IMR-90 (cell line): ENCODE results near the gene MYT1. TPM values are rescaled to one million over a fixed set of nuclear protein-coding genes. Genes with fewer than 3 reads are reported as not detected.
A peak's percentile ranks its signal among the peaks of the same experiment; 100 is the strongest.

Experiments
- ATAC-seq: fragments of 200-7000 bp; cut with Tn5 transposase; 2 replicates; pipeline ENCODE4 v1.9.1; 2020; ENCODE audit warnings: low read depth, mild to moderate bottlenecking, moderate library complexity
- BruUV-seq: library from RNA; stranded (reverse); fragments of 400-500 nt; replicated peaks from 2 replicates; lab custom pipeline; 2021; lab: Mats Ljungman, UMichigan
- CTCF ChIA-PET: fragments of 300-600 bp; formaldehyde crosslinking; extraction: SDS; loops from one replicate; lab custom pipeline; 2021; ENCODE audit warnings: antibody characterized with exemption; lab: Yijun Ruan, JAX
- POLR2A ChIA-PET: fragments of 300-600 bp; sonication (Branson Sonifier 250); formaldehyde crosslinking; loops from one replicate; lab custom pipeline; 2022; ENCODE audit warnings: antibody characterized with exemption; ENCODE audit not compliant: unreplicated experiment; lab: Charles Lee
- DNase-seq: peaks from one replicate; pipeline ENCODE4 v3.0.0; 2013
- H2AFZ ChIP-seq: replicated peaks from 2 replicates; pipeline ENCODE3; 2013; ENCODE audit warnings: low read length, mild to moderate bottlenecking; ENCODE audit not compliant: poor library complexity
- H2AK5ac ChIP-seq: 2 replicates; pipeline ENCODE4 v1.6.1; 2013; ENCODE audit warnings: low read depth, low read length, inconsistent platforms
- H2AK9ac ChIP-seq: replicated peaks from 2 replicates; pipeline ENCODE3; 2013; ENCODE audit warnings: mild to moderate bottlenecking, low read depth, low read length, moderate library complexity; ENCODE audit not compliant: poor library complexity
- H2BK120ac ChIP-seq: 2 replicates; pipeline ENCODE4 v1.6.1; 2013; ENCODE audit warnings: low read depth, low read length, inconsistent platforms
- H2BK15ac ChIP-seq: 3 replicates; pipeline ENCODE4 v1.6.1; 2013; ENCODE audit warnings: low read depth, low read length, inconsistent platforms
- H2BK20ac ChIP-seq: 2 replicates; pipeline ENCODE4 v1.6.1; 2013; ENCODE audit warnings: low read depth, mild to moderate bottlenecking, inconsistent platforms, low read length, moderate library complexity
- H2BK5ac ChIP-seq: 2 replicates; pipeline ENCODE4 v1.6.1; 2013; ENCODE audit warnings: mild to moderate bottlenecking, low read depth, low read length, inconsistent platforms; ENCODE audit not compliant: poor library complexity, severe bottlenecking
- H3K14ac ChIP-seq: replicated peaks from 2 replicates; pipeline ENCODE4 v1.6.1; 2013; ENCODE audit warnings: low read depth, low read length, inconsistent platforms
- H3K18ac ChIP-seq: 2 replicates; pipeline ENCODE4 v1.6.1; 2013; ENCODE audit warnings: low read depth, low read length, control low read depth
- H3K23ac ChIP-seq: 2 replicates; pipeline ENCODE4 v1.6.1; 2013; ENCODE audit warnings: low read depth, low read length, inconsistent platforms
- H3K27ac ChIP-seq: 2 replicates; pipeline ENCODE4 v1.5.1; 2013; ENCODE audit warnings: mild to moderate bottlenecking, control low read depth, low read length; ENCODE audit not compliant: insufficient read depth
- H3K27me3 ChIP-seq: 2 replicates; pipeline ENCODE4 v1.6.1; 2013; ENCODE audit warnings: low read length; ENCODE audit not compliant: control insufficient read depth, insufficient read depth
- H3K36me3 ChIP-seq: 2 replicates; pipeline ENCODE4 v1.6.1; 2013; ENCODE audit warnings: low read length, mixed read lengths; ENCODE audit not compliant: control insufficient read depth, insufficient read depth
- H3K4ac ChIP-seq: 2 replicates; pipeline ENCODE4 v1.6.1; 2013; ENCODE audit warnings: low read depth, low read length, inconsistent platforms
- H3K4me1 ChIP-seq: 2 replicates; pipeline ENCODE4 v1.6.1; 2013; ENCODE audit warnings: low read length, mixed read lengths; ENCODE audit not compliant: control insufficient read depth, insufficient read depth
- H3K4me2 ChIP-seq: 2 replicates; pipeline ENCODE4 v1.6.1; 2013; ENCODE audit warnings: low read depth, mild to moderate bottlenecking, control low read depth, low read length, moderate library complexity
- H3K4me3 ChIP-seq: 2 replicates; pipeline ENCODE4 v1.5.1; 2013; ENCODE audit warnings: low read depth, mild to moderate bottlenecking, control low read depth, low read length, moderate library complexity; ENCODE audit not compliant: insufficient read depth
- H3K56ac ChIP-seq: 2 replicates; pipeline ENCODE4 v1.6.1; 2013; ENCODE audit warnings: low read length, inconsistent platforms; ENCODE audit not compliant: insufficient read depth; ENCODE audit errors: extremely low read depth
- H3K79me1 ChIP-seq, 2 experiments: 2 replicates each; pipeline ENCODE4 v1.6.1; 2013; ENCODE audit warnings: low read length in 2 of 2, inconsistent platforms in 1 of 2, low read depth in 1 of 2
- H3K9ac ChIP-seq: 2 replicates; pipeline ENCODE4 v1.6.1; 2013; ENCODE audit warnings: low read depth, low read length, control low read depth
- H3K9me1 ChIP-seq: 2 replicates; pipeline ENCODE4 v1.6.1; 2013; ENCODE audit warnings: low read length, inconsistent platforms; ENCODE audit not compliant: insufficient read depth
- H3K9me3 ChIP-seq: 2 replicates; pipeline ENCODE4 v1.6.1; 2013; ENCODE audit warnings: low read length; ENCODE audit not compliant: control insufficient read depth, insufficient read depth
- H4K20me1 ChIP-seq: 2 replicates; pipeline ENCODE4 v1.6.1; 2013; ENCODE audit warnings: low read length, inconsistent platforms; ENCODE audit not compliant: insufficient read depth
- H4K5ac ChIP-seq: 2 replicates; pipeline ENCODE4 v1.6.1; 2013; ENCODE audit warnings: mild to moderate bottlenecking, low read depth, low read length, control low read depth
- H4K8ac ChIP-seq, 2 experiments: 2 replicates each; pipeline ENCODE4 v1.6.1; 2013; ENCODE audit warnings: low read depth in 2 of 2, low read length in 2 of 2, control low read depth in 1 of 2, inconsistent platforms in 1 of 2
- H4K91ac ChIP-seq: 2 replicates; pipeline ENCODE4 v1.6.1; 2013; ENCODE audit warnings: low read depth, low read length, inconsistent platforms; ENCODE audit not compliant: insufficient read depth
- MAZ ChIP-seq: IDR thresholded peaks from 2 replicates; pipeline ENCODE4 v1.6.1; 2012; ENCODE audit warnings: low read depth, mild to moderate bottlenecking, low read length, improper control_type of control experiment, moderate library complexity, borderline replicate concordance
- MXI1 ChIP-seq: IDR thresholded peaks from 2 replicates; pipeline ENCODE4 v1.6.1; 2012; ENCODE audit warnings: low read depth, mild to moderate bottlenecking, low read length, moderate library complexity, borderline replicate concordance
- NFE2L2 ChIP-seq: fragments of 150-350 bp; IDR thresholded peaks from 2 replicates; pipeline ENCODE4 v1.6.1; 2016; ENCODE audit warnings: low read depth, mild to moderate bottlenecking, low read length
- RAD21 ChIP-seq: IDR thresholded peaks from 2 replicates; pipeline ENCODE4 v1.6.1; 2012; ENCODE audit warnings: low read length, improper control_type of control experiment
- RCOR1 ChIP-seq: IDR thresholded peaks from 2 replicates; pipeline ENCODE4 v1.6.1; 2012; ENCODE audit warnings: mild to moderate bottlenecking, low read length, improper control_type of control experiment; ENCODE audit not compliant: insufficient replicate concordance
- USF2 ChIP-seq: fragments of 150-350 bp; IDR thresholded peaks from 2 replicates; pipeline ENCODE4 v1.6.1; 2017; ENCODE audit warnings: mild to moderate bottlenecking, antibody characterized with exemption, low read length, low read depth
- WGBS, 2 experiments: methylation state at CpG; one replicate each; pipeline versions ENCODE4 v1.1.5 to v1.1.7; 2013; ENCODE audit warnings: missing lambda C conversion rate in 2 of 2; ENCODE audit not compliant: insufficient read length in 1 of 2; ENCODE audit errors: extremely low coverage in 2 of 2; 5-methylcytosine and 5-hydroxymethylcytosine counted together
- dilution Hi-C: fragments of 300-500 bp; cut with HindIII; formaldehyde crosslinking; loops from one replicate; pipeline ENCODE4 v1.14.3; 2018; ENCODE audit warnings: low sequenced_read_pairs; ENCODE audit not compliant: unreplicated experiment
- in situ Hi-C: fragments of 300-500 bp; cut with MboI; formaldehyde crosslinking; loops from 3 replicates; pipeline ENCODE4 v1.14.3; 2019; ENCODE audit warnings: low sequenced_read_pairs, inconsistent platforms, mixed read lengths
- intact Hi-C: fragments of 100-400 bp; cut with micrococcal nuclease; formaldehyde crosslinking; loops from 2 replicates; pipeline ENCODE4 v1.10.0; 2022
- polyA plus RNA-seq, 3 experiments: library from polyadenylated mRNA; depleted of rRNA; stranded (reverse); fragments of >200 nt; gene quantifications; 2 replicates each; pipeline ENCODE4 v1.2.3, GENCODE V29; 2012; ENCODE audit warnings: low replicate concordance in 1 of 3
- total RNA-seq: library from RNA; depleted of rRNA; stranded (reverse); fragments of >200 nt; gene quantifications from 2 replicates; pipeline ENCODE4 v1.2.3, GENCODE V29; 2012
- TF ChIP-seq, protein P1 (sequence below): fragments of 150-350 bp; IDR thresholded peaks from 2 replicates; pipeline ENCODE4 v1.6.1; 2016; ENCODE audit warnings: low read depth, mild to moderate bottlenecking, low read length, moderate library complexity, borderline replicate concordance

The MYT1 gene
- total and polyA plus RNA-seq, 2 of the 4 experiments (the other 2 are of a cell fraction), result not detected

- no peak overlapping the region for H2BK120ac ChIP-seq
- WGBS, 2 experiments, result no CpG with 5 or more reads among the region's 5 CpGs
- POLR2A ChIA-PET, result no interaction called here
- CTCF ChIA-PET, result no interaction called here
- no peak overlapping the region for H2BK15ac ChIP-seq
- in situ Hi-C loops (no loop called here), dilution Hi-C loops (no loop called here), intact Hi-C loops (no loop called here)
- peaks cover 23 to 25% of the 10 kb centered on the region in 2 experiments for H3K79me1 ChIP-seq
- H3K18ac ChIP-seq, result no peak overlapping the region
- TF ChIP-seq MAZ, result no peak
- no peak for TF ChIP-seq RCOR1
- TF ChIP-seq MXI1, result no peak
- no peak for TF ChIP-seq RAD21
- no peak for TF ChIP-seq NFE2L2
- no peak for TF ChIP-seq USF2
- TF ChIP-seq, protein P1, sequence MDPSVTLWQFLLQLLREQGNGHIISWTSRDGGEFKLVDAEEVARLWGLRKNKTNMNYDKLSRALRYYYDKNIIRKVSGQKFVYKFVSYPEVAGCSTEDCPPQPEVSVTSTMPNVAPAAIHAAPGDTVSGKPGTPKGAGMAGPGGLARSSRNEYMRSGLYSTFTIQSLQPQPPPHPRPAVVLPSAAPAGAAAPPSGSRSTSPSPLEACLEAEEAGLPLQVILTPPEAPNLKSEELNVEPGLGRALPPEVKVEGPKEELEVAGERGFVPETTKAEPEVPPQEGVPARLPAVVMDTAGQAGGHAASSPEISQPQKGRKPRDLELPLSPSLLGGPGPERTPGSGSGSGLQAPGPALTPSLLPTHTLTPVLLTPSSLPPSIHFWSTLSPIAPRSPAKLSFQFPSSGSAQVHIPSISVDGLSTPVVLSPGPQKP, result no peak
- 0 out of 2 replicates have a peak, but pooled peaks cover 7% of the 10 kb centered on the region for H4K20me1 ChIP-seq
- H3K9me1 ChIP-seq, result peaks cover 11% of the 10 kb centered on the region
- 0 out of 2 replicates have a peak, but pooled peaks have one; percentile 28 for ATAC-seq
- H2AK5ac ChIP-seq, result no peak overlapping the region
- no peaks in the 10 kb centered on the region for H3K9me3 ChIP-seq
- H3K4me1 ChIP-seq, result peaks cover 4% of the 10 kb centered on the region
- BruUV-seq, result no TSS peak
- H3K23ac ChIP-seq, result no peak overlapping the region
- H2BK5ac ChIP-seq, result no peak overlapping the region
- no peak for DNase-seq
- no peak overlapping the region for H2AK9ac ChIP-seq
- no peak overlapping the region for H4K5ac ChIP-seq
- H3K4ac ChIP-seq, result no peak overlapping the region
- H4K91ac ChIP-seq, result no peak overlapping the region
- no peak overlapping the region for H3K9ac ChIP-seq
- no peak overlapping the region for H3K14ac ChIP-seq
- no peak overlapping the region for H4K8ac ChIP-seq
- no peak overlapping the region for H3K4me2 ChIP-seq
- no peak overlapping the region for H3K4me3 ChIP-seq
- H2AFZ ChIP-seq, result no peak overlapping the region
- no peak overlapping the region for H2BK20ac ChIP-seq
- H3K27ac ChIP-seq, result no peak overlapping the region
- H3K36me3 ChIP-seq, result peaks cover 17% of the 10 kb centered on the region
- H3K56ac ChIP-seq, result no peak overlapping the region
- H3K27me3 ChIP-seq, result no peaks in the 10 kb centered on the region
Measured at GRCh38 chr20:64265201-64265600, 100.9 kb downstream of the MYT1 start.
